Occipital lobe (tissue), 2 donors: ENCODE measurements around the gene JAK2. TPM values are rescaled to one million over a fixed set of nuclear protein-coding genes. Genes with fewer than 3 reads are reported as not detected.
"Not testable (repeated sequence)": the region's sequence is repeated elsewhere in the genome, so short reads cannot be mapped to it uniquely, and the experiment has no call there.

ENCODE experiments used
- DNase-seq: peaks from one replicate; lab custom pipeline; 2025; lab: John Stamatoyannopoulos, UW
- total RNA-seq: library from RNA; depleted of rRNA; stranded (reverse); fragments of >200 nt; gene quantifications from one replicate; pipeline ENCODE4 v1.2.3, GENCODE V29; 2014

Gene JAK2
- total RNA-seq, 1 donor from 2014 or later, result 40.1 TPM

- DNase-seq, result no peak
These were observed 56.5 kb downstream of the JAK2 start for GRCh38 chr9:5041390-5042115.

- DNase-seq, result no peak
These were observed 57.6 kb downstream of the JAK2 start for GRCh38 chr9:5042661-5043178.

GRCh38 chr9:5043381-5043780 is 58.3 kb downstream of the JAK2 start:
- DNase-seq, result no peak

GRCh38 chr9:5044160-5044559 is 59.1 kb downstream of the JAK2 start:
- DNase-seq, result no peak

GRCh38 chr9:5052838-5053237 is 67.8 kb downstream of the JAK2 start:
- DNase-seq, result no peak

GRCh38 chr9:5062631-5063030 is 77.6 kb downstream of the JAK2 start:
- DNase-seq, result no peak

- DNase-seq, result no peak
These were observed 87.8 kb downstream of the JAK2 start for GRCh38 chr9:5072871-5073270.

GRCh38 chr9:5073701-5074100 is 88.6 kb downstream of the JAK2 start:
- DNase-seq, result no peak

GRCh38 chr9:5085993-5086392 is 100.9 kb downstream of the JAK2 start:
- no peak for DNase-seq

- DNase-seq, result no peak
These were observed 104.7 kb downstream of the JAK2 start for GRCh38 chr9:5089737-5090136.

GRCh38 chr9:5095795-5096194 is 110.7 kb downstream of the JAK2 start:
- no peak for DNase-seq

- DNase-seq, result no peak
These were observed 114.4 kb downstream of the JAK2 start for GRCh38 chr9:5099466-5099865.

GRCh38 chr9:5101127-5101526 is 116.1 kb downstream of the JAK2 start:
- not testable (repeated sequence) for DNase-seq

GRCh38 chr9:5106517-5106916 is 121.4 kb downstream of the JAK2 start:
- not testable (repeated sequence) for DNase-seq

- no peak for DNase-seq
These were observed 126.0 kb downstream of the JAK2 start for GRCh38 chr9:5110867-5111681.

GRCh38 chr9:5111696-5112095 is 126.6 kb downstream of the JAK2 start:
- no peak for DNase-seq

GRCh38 chr9:5112109-5112592 is 127.1 kb downstream of the JAK2 start:
- no peak for DNase-seq

- no peak for DNase-seq
These were observed 127.6 kb downstream of the JAK2 start for GRCh38 chr9:5112646-5113045.

GRCh38 chr9:5113523-5113922 is 128.5 kb downstream of the JAK2 start:
- DNase-seq, result no peak

GRCh38 chr9:5113994-5114748 is 129.1 kb downstream of the JAK2 start:
- no peak for DNase-seq

GRCh38 chr9:5122116-5122515 is 137.0 kb downstream of the JAK2 start:
- no peak for DNase-seq

GRCh38 chr9:5122516-5122915 is 137.4 kb downstream of the JAK2 start:
- DNase-seq, result no peak
